ENCODE data around the gene DALRD3. TPM values are rescaled to one million over a fixed set of nuclear protein-coding genes. Genes with fewer than 3 reads are reported as not detected.

The DALRD3 gene
- total and polyA plus RNA-seq, 9 donors, result 21.1 to 74.9 (median 27.5) TPM

DNA sequence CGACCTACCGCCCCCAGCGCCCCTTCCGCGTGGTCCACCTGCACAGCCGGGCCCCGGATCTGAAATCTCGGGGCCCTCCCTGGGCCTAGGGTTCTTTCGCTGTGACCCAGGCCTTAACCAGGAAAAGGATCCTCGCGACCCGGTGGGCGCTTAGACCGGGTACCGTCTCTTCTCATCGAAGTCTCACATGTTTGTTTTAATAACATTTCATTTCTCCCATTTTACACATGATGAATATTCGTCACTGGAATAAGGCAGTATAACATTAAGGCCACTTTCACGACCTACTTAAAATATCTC is 277 bp upstream of the DALRD3 start:
- peak overlapping the region in 1 of 2 donors; percentile 61 for H3K27ac ChIP-seq
- TF ChIP-seq EP300 (IDR thresholded peaks at IDR 0.05) (no peak), POLR2A (IDR thresholded peaks at IDR 0.05) (no peak)
- TF ChIP-seq, protein P1, sequence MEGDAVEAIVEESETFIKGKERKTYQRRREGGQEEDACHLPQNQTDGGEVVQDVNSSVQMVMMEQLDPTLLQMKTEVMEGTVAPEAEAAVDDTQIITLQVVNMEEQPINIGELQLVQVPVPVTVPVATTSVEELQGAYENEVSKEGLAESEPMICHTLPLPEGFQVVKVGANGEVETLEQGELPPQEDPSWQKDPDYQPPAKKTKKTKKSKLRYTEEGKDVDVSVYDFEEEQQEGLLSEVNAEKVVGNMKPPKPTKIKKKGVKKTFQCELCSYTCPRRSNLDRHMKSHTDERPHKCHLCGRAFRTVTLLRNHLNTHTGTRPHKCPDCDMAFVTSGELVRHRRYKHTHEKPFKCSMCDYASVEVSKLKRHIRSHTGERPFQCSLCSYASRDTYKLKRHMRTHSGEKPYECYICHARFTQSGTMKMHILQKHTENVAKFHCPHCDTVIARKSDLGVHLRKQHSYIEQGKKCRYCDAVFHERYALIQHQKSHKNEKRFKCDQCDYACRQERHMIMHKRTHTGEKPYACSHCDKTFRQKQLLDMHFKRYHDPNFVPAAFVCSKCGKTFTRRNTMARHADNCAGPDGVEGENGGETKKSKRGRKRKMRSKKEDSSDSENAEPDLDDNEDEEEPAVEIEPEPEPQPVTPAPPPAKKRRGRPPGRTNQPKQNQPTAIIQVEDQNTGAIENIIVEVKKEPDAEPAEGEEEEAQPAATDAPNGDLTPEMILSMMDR (IDR thresholded peaks at IDR 0.05), result no peak
- no peaks in the 10 kb centered on the region for H3K36me3 ChIP-seq
- no peaks in the 10 kb centered on the region for H3K27me3 ChIP-seq
- H3K9me3 ChIP-seq, result no peaks in the 10 kb centered on the region
- peak overlapping the region; percentile 59 for H3K4me3 ChIP-seq
- no peak for DNase-seq
- intact Hi-C loops (cut with DNase I), result no loop called here
- peaks cover 10% of the 10 kb centered on the region for H3K4me1 ChIP-seq (ENCODE audit: insufficient read depth)
- WGBS, 3 donors, result 2 to 3% (median 3%) methylated on average over 18 of the region's 18 CpGs

DNA sequence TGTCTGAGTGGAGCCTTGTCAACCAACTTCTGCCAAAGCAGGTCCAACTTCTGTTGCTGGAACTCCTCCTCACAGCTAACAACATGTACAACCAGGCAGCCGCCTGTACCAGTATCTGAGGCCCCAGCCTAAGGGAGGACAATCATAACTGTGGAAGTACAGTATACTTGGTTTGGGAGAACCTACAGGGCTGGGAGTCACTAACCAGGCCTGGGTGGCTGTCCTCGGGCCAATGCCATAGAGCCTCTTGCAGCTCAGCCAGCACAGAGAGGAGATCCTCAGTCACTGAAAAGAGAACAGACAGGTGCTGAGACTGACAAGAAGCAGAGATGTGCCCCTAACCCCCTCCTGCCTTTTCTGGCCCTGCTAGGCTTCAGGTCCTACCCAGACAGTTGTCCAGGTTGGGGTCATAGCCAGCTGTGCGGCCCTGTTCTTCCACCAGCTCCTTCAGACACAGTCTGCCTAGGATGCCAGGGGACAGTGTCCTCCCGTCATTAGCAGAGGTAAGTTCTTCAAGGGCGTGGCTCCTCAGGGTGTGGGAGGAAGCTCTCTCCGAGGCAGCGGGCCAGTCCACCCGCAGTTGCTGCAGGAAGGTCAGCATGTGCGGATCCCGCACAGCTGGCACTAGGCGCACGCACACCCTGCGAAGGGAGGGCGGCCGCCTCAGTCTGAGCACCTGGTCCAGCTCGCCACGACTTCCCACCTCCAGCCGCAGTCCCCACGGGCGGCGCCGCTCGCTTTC is 980 bp downstream of the DALRD3 start:
- TF ChIP-seq, protein P1 (IDR thresholded peaks at IDR 0.05), result no peak
- no peak for TF ChIP-seq POLR2A (IDR thresholded peaks at IDR 0.05)
- no peak for TF ChIP-seq EP300 (IDR thresholded peaks at IDR 0.05)
- 7 to 8% (median 8%) methylated on average over 23 of the region's 23 CpGs for WGBS, 3 donors
- Histone ChIP-seq H3K4me1 (ENCODE audit: insufficient read depth) (peaks cover 5% of the 10 kb centered on the region), H3K36me3 (no peaks in the 10 kb centered on the region), H3K9me3 (no peaks in the 10 kb centered on the region), H3K27me3 (no peaks in the 10 kb centered on the region), H3K27ac (peak overlapping the region in 1 of 2 donors; percentile 61), H3K4me3 (peak overlapping the region; percentile 59)
- DNase-seq, result no peak
- intact Hi-C loops (cut with DNase I), result no loop called here

DNA sequence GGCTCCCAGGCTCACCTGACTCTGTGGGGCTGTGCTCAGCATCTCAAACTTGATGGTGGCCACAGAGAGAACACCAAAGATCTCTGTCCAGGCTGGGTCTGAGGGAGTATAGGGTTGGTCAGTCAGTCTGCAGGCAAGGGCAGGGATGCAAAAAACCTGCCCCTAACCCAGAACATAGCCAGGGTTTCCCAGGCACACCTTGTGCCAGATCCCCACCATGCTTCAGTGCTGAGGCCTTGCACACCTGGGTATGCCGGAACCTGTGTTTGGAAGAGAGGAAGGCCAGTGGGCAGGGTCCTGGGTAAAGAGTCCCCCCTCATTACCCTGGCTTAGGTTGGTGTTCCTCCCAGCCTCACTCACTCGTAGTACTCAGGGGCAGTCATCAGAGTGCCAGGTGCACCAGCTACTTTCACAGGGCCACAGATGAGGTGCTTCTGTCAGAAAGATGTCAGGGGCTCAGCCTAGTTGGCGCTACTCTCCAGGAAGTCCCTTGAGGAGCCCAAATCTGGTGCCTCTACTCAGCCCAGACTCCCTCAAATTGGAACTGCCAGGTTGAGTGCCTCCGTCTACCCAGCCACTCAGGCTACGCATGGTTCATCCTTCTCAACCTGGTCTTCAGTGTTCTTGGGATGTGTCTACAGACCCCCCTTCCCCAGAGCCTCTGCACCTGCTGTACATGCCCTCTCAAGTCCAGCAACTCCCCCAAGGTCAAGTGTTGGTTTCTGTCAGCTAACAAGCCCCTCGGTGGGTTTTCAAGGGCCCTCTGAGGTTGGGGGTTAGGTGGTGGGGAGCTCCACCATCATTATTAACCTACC is 1.8 kb downstream of the DALRD3 start:
- Histone ChIP-seq H3K27me3 (no peaks in the 10 kb centered on the region), H3K4me3 (no peak overlapping the region), H3K36me3 (no peaks in the 10 kb centered on the region), H3K4me1 (ENCODE audit: insufficient read depth) (peaks cover 5% of the 10 kb centered on the region), H3K27ac (no peak overlapping the region), H3K9me3 (no peaks in the 10 kb centered on the region)
- TF ChIP-seq, protein P1 (IDR thresholded peaks at IDR 0.05), result no peak
- no peak for TF ChIP-seq EP300 (IDR thresholded peaks at IDR 0.05)
- no peak for TF ChIP-seq POLR2A (IDR thresholded peaks at IDR 0.05)
- intact Hi-C loops (cut with DNase I), result no loop called here
- no peak for DNase-seq
- 66 to 85% (median 74%) methylated on average over 6 of the region's 6 CpGs for WGBS, 3 donors

DNA sequence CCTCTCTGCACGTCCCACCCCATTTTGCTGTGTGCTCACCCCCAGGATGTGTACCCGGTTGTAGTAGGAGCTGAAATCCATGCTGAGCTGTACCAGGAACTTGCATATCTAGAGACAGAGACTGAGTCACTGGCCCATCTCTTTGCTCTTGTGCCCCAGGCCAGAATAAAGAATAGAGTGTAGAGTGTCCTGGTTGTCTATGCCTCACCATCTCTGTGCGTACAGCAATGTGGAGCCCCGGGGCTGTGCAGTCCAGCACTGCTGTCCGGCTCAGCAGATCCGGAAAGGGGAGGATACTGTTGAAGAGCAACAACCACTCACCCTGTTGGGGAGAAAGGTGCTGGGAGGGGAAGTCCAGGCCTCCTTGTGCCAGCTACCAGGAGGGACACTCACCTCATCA is 2.6 kb downstream of the DALRD3 start:
- no peaks in the 10 kb centered on the region for H3K36me3 ChIP-seq
- no peak for TF ChIP-seq EP300 (IDR thresholded peaks at IDR 0.05)
- TF ChIP-seq, protein P1 (IDR thresholded peaks at IDR 0.05), result no peak
- no peak for TF ChIP-seq POLR2A (IDR thresholded peaks at IDR 0.05)
- H3K9me3 ChIP-seq, result no peaks in the 10 kb centered on the region
- H3K4me1 ChIP-seq (ENCODE audit: insufficient read depth), result peaks cover 5% of the 10 kb centered on the region
- 47 to 53% (median 52%) methylated on average over 6 of the region's 6 CpGs for WGBS, 3 donors
- H3K27ac ChIP-seq, result no peak overlapping the region
- H3K27me3 ChIP-seq, result no peaks in the 10 kb centered on the region
- intact Hi-C loops (cut with DNase I), result no loop called here
- no peak for DNase-seq
- no peak overlapping the region for H3K4me3 ChIP-seq

Data from ovary (tissue), 9 donors.